Activated CD8-positive, alpha-beta memory T cell treated with anti-CD3 and anti-CD28 coated beads for 24 hours (primary cell): ENCODE results near the gene DALRD3.

ENCODE experiments used
- DNase-seq: peaks from one replicate; pipeline ENCODE4 v3.0.0-alpha.2; 2020

The DALRD3 gene, protein sequence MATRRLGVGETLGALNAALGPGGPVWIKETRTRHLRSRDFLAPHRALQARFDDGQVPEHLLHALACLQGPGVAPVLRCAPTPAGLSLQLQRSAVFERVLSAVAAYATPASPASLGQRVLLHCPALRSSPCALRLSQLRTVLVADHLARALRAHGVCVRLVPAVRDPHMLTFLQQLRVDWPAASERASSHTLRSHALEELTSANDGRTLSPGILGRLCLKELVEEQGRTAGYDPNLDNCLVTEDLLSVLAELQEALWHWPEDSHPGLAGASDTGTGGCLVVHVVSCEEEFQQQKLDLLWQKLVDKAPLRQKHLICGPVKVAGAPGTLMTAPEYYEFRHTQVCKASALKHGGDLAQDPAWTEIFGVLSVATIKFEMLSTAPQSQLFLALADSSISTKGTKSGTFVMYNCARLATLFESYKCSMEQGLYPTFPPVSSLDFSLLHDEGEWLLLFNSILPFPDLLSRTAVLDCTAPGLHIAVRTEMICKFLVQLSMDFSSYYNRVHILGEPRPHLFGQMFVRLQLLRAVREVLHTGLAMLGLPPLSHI

DNA sequence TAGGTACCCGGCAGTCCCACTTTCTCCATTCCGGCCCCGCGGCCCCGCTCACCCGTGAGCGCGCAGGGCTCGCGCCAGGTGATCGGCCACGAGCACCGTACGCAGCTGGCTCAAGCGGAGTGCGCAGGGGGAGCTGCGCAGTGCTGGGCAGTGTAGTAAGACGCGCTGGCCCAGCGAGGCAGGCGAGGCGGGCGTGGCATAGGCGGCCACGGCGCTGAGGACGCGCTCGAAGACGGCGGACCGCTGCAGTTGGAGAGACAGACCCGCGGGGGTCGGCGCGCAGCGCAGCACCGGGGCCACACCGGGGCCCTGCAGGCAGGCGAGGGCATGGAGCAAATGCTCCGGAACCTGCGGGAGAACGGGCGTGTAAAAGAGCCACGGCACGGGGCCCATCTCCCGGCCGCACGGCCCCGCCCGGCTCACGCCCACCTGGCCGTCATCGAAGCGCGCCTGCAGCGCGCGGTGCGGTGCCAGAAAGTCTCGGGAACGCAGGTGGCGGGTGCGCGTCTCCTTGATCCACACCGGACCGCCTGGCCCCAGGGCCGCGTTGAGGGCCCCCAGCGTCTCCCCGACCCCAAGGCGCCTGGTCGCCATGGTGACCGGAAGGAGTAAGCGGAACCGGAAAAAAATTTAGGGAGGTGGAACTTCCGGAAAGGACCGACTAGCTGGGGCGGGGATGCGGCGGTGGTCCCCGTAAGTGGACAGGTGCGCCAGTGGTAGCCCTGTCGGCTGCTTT is at the start of gene DALRD3:
Gene DALRD3 (minus strand): TSS at position 610 of the 736 bp plus-strand sequence. CDS start 16 bp downstream, at position 594.
- peak; percentile 88 for DNase-seq

DNA sequence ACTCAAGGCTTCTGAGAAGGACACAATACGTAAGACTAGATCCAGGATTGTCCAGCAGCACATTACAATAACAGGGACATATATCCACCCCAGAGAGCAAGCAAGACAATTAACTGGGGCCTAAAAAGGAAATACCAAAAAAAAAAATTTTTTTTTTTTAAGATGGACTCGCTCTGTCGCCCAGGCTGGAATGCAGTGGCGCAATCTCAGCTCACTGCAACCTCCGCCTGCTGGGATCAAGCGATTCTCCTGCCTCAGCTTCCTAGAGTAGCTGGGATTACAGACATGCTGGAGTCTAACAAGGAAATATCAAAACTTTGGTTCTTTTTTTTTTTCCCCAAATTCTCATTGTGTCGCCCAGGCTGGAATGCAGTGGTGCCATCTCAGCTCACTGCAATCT is 39.6 kb upstream of the DALRD3 start:
- no peak for DNase-seq

DNA sequence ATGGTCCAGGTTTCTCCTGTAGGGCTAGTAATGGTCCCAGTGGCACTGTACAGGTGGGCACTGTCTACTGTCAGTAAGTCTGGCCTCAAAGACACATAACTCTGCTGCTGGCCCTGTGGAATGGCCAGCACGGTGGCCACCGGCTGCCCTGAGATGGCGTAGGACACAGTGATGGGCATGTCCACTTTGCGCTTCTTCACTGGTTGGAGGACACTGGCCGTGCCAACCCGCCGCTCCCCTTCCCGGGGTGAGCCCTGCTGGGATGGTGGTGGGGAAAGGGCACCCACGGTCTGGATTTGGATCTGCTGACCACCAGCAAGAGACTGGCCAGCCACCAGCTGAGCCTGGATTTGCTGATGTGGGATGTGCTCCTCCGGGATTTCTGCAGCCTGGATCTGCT is 38.9 kb upstream of the DALRD3 start:
- DNase-seq: no peak

DNA sequence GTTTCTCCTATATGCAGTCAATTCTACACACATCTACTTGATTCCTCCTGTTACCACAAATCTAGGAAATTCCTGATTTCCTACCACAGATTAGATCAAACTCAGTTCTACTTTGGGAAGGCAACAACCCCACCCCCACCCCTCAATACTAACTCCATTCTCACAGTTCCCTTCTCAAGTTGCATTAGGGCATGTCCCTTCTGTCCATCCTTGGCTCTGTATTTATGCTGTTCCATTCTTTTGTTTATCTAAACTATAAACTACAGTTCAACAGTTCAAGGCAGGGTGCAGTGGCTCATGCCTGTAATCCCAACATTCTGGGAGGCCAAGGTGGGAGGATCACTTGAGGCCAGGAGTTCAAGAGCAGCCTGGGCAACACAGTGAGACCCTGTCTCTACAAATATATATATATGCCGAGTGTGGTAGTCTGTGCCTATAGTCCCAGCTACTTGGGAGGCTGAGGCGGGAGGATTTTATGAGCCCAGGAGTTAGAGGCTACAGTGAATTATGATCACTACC is 36.0 kb upstream of the DALRD3 start:
- no peak for DNase-seq

DNA sequence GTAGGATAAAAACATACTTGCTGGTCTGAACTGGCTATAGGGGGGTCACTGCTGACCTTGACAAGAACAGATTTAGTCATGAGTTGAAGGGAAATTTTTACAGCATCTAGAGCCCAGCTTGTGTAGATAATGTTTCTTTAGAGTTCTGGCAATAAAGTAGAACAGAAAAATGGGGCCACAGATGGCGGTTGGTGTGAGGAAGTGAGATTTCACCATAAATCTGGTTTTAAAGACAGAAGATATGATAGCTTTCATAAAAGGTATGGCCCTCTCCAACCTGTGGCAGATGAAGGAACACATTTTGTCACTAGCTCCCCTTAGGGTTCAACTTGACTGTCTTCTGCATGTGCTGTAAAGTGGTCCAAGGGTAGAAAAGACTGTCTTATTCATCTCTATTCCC is 35.2 kb upstream of the DALRD3 start:
- DNase-seq: no peak

DNA sequence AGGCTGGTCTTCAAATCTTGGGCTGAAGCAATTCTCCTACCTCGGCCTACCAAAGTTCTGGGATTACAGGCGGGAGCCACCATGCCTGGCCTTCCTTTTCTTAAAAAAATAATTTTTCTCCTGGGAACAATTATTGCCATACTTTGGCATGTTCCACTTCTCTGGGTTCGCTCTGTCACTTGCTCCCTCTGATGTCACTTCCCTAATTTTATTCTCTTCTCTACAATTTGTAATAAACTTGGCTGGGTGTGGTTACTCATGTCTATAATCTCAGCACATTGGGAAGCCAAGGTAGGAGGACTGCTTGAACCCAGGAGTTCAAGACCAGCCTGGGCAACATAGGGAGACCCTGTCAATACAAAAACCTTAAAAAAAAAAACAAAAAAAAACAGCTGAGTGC is 16.9 kb upstream of the DALRD3 start:
- no peak for DNase-seq

DNA sequence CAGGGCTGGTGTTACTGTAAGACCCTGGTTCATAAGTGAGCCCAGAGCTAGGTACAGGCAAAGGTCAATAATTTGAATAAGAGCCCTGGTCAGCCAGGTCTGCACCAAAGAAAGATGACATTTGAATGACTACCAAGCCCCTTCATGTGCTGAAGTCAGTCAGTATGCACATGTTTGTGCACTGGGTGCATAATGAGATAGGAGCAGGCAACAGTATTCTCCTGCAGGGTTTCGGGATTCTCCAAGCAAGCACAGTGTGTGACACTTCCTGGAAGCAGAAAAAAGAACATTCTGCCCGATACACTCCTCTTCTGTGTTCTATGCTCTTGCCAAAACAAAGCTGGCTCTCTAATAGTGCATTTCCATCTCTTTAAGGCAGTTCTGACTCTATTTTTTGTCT is 16.3 kb upstream of the DALRD3 start:
- no peak for DNase-seq

DNA sequence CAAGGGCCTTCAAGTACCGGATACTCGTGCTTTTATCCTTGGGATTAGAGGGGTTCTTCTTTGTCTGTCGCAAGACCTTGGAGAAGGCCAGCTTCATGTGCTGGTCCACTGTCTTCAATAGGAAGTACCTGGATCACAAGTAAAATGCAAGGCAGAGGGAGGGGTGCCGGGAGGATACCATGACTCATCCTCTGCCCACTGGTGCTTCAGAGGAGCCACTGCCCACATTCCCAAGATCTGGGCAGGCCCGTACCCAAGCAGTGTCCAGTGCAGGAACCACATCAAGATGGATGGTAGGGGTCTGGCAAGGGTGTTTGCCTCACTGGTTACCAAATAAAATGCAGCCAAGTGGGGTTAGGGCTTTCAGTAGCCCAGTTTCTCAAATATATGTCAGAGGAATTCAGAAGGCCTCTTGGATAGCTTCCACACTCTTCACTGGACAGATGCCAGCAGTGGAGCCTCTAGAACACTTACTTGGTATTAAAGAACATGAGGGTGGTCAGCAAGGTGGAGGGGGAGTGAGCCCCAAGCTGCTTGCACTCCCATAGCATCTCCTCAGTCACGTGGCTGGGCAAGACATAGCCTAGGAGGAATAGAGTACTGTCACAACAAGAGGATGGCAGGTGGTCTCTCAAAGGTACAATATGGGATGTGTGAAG is 14.4 kb upstream of the DALRD3 start:
- no peak for DNase-seq

DNA sequence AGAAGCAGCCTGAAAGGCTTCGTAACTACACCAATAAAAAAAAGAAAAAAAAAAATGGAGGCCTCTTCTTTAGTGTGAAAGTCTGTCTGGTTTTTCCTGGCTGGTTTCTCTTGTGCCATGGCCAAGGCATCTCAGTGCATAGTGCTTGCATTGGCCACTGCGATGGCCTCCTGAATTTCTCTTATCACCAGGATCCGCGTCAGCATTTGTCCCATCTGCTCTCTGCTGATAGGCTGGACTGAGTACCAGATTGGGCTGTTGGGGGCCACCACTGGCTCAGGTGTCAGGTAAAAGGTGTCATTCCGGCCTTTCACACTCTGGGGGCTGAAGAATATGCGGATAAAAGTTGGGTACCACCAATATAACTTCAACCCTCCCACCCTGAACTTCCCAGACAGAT is 11.9 kb upstream of the DALRD3 start:
- DNase-seq: no peak

DNA sequence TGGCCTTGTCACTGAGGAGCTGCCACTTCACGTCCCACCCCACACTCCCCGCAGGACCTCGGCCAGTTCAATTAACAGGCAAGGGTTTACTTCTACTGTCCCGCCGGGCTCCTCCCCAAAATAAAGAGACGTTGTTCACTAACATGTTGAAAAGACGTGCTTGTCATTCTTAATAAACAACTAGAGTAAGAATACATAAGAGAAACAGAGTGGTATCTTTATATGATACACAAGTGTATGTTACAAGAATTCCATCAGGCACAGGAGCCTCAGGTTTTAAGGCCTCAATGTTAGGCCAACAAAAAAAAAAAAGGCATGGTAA is 11.1 kb upstream of the DALRD3 start:
- no peak for DNase-seq

DNA sequence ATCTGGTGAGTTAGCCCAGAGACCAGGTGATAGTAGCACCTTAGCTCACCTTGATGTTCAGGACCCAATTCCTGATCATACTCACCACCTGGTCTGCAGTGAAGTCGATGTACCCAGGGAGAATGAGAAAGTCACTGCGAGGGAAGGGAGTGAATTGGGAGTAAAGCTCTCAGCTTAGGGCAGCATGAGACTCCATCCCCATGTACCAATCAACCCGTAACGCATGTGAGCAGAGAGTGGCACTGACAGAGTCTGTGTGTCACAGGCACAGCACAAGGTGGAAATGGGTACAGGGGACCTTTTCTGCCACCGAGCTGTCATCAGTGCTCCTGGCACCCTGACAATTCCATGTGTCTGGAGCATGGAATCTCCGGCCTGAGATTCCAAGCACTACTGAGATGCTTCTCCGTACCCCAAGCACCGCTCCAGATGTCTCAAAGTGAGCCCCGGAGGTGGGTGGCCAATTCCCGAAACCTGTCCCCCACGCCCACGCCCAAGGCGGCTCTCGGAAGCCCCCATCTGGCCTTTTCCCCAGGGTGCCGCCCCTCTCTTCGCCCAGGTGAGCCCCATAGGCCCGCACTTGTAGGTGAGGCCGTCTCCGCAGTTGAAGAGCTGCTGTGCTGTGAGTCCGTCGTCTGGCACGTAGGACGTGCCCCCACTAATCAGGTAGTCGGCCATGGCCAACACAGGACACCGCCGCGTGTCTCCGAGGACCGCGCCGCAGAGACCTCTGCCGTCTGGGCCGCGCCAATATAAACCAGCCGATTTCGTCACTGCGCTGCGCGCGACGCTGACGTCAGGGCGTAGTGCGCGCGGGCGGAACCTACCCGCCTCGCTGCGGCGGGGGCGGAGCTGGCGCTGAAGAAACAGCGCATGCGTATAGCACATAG is 10.5 kb upstream of the DALRD3 start, which contains the start of gene IMPDH2:
Gene IMPDH2 (minus strand): TSS at position 726 of the 890 bp plus-strand sequence. CDS start 48 bp downstream, at position 678.
- DNase-seq: peak; percentile 98

DNA sequence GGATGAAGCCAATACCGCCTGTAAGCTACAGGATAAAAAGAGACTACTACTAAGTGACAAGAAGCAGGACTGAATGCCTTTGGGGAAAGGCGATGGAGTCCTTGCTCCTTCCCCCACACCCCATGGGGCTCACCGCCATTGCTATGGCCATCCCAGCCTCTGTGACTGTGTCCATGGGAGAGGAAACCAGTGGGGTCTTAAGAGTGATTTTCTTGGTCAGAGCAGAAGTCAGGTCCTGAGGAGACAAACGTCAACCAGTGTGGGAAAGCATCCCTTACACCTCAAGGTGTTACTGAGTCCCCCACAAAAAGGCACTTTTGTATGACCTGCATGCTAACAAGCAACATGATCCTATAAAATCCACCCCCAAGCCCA is 9.9 kb upstream of the DALRD3 start:
- DNase-seq: no peak

DNA sequence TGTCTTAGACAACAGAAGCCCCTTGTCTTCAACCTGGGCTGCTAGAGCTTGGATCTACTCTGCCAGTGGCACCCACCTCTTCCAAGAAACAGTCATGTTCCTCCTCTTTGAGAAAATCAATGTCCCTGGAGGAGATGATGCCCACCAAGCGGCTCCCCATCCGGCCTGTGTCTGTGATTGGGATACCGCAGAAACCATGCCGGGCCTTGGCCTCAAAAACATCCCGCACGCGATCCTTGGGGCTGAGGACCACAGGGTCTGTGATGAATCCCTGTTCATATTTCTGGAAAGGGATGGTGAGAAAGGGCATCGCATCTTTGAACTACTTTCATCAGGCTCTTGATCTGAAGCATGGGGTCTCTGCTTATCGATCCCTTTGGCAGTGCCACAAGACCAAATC is 9.3 kb upstream of the DALRD3 start:
- peak; percentile 61 for DNase-seq

DNA sequence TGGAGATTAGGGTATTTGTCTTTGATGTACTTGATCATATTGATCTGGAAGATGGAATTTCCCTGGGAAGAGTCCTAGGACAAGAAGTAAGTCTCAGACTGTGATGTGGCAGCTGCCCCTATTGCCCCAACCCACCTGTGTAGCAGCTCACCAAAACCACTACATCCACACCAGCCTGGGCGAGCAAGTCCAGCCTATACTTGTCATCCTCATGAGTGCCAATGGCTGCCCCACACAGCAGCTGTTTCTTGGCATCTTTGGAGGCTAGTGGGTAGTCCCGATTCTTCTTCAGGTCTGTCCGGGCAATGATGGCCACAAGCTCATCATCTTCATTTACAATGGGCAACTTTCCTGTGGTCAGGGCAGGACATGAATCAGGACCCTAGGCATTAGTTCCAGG is 8.2 kb upstream of the DALRD3 start:
- peak; percentile 62 for DNase-seq

DNA sequence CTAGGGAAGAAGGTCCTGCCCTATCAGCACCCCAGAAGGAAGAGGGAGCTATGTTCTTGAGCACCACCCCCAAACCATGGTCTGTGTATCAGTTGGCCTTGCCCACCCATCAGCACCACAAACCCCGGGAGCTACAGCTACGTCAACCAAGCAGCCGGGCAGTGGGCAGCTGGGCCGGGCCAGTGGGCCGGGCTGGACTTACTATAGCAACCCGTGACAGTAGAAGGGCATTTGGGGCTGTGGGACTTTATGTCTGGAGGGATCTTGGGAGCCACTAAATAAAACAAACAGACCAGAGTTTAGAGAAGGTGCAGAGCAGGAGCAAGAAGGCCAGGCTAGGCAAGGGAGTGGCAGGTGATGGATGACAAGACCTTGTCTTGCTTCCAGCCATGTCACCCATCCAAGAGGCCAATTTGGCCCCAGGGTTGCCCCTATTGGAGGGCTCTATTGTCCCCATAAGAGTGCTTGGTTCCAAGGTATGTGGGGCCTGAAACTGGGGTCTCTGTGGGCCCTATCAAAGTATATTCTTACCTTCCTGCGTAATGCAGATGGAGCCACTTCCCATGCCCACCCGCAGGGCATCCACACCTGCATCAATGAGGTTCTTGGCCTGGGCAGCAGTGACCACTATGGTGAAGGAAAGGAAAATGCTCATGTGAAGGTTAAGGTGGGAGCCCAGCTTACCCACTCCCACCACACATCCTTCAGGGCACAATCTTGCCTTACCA is 7.6 kb upstream of the DALRD3 start:
- DNase-seq: peak; percentile 63

DNA sequence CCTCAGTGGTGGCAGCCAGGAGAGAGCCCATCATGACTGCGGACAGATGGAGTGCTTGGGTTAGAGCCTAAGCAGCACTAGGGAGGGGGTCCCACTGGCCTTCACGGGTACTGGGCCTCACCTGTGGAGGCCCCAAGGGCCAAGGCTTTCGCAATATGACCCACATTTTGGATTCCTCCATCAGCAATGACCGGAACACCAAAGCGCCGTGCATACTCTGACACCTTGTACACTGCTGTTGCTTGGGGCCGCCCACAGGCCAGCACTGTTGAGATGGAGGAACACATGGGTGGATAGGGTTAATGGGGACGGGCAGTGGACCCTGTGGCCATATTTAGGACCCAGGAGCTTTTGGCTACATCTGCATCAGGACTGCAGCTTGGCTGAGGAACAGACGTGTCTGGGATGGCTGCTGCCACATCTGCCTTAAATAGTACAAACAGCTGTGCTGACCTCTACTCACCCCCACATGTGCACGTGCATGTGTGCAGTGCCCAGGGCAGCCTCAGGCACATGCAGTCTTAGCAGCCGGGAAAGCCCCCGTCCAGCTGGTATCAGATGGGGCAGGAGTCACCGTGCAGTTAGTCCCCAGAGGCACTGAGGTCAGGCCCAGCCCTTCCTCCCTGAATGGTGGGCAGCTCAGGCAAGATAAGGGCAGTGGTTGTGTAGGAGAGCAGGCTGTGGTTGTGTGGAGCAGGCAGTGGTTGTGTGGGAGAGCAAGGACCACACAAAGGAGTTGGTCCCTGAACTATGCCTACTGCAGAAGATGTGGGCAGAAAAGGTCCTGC is 6.8 kb upstream of the DALRD3 start:
- peak; percentile 66 for DNase-seq

DNA sequence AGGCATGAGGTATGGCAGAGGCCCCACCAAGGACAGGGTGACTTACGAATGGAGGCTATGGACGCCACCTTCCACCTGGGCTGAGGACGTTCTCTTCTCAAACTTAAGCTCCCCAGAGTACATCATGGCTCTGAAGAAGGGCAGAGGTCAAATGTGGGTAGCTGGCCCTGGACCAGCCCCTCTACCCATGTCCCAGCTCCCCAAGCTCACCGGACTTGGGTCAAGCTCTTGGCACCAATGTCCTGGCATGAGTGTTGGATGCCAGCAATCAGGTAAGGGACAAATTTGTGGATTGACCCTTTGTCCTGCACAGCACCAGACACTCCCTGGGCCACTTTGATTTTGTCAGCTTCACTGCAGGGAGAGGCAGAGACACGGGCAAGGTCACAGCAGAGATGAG is 6.1 kb upstream of the DALRD3 start:
- peak; percentile 61 for DNase-seq

DNA sequence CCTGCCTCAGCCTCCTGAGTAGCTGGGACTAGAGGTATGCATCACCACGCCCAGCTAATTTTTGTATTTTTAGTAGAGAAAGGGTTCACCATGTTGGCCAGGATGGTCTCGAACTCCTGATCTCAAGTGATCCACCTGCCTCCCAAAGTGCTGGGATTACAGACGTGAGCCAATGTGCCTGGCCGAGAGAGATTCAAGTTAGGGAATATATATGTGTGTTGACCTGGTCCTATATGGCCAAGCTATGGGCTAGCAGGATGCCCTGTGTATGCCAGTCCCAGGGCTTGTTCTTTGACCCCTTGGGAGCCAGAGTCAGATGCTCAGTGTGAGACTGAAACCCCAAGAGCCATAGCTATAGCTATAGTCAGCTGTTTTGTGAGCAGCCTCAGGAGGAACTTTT is 5.4 kb upstream of the DALRD3 start:
- peak; percentile 59 for DNase-seq

DNA sequence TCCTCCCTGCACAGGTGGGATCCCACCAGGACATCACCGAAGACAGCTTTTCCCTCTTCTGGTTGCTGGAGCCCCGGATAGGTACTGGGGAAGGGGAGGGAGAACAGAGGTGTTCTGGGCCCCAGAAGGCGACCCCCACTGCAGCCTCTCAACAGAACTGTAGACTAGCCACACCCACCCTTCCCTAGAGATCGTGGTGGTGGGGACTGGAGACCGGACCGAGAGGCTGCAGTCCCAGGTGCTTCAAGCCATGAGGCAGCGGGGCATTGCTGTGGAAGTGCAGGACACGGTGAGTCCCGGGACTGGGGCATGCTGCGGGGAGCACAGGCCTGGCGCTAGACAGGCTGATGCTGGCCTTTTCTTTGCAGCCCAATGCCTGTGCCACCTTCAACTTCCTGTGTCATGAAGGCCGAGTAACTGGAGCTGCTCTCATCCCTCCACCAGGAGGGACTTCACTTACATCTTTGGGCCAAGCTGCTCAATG is 4.3 kb upstream of the DALRD3 start:
- peak; percentile 73 for DNase-seq
